ENCODE results near the gene ACSL4.
"Not testable (repeated sequence)": the region's sequence is repeated elsewhere in the genome, so short reads cannot be mapped to it uniquely, and the experiment has no call there.

Gene ACSL4

DNA sequence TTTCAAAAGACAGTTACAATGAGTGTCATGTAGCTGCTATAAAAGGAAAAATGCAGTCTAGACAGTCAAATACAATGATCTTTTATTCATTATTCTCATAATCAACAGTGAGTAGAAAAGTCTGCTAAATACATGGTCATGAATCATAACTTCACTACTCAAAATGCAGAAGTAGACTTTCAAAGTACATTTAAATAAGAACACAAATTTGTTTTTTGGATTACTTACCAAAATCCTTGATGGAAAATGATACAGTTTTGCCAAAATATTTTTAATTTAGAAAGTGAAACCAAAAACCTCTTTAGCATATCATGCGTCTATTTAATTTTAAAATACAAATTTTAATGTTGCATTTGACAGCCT is 4.9 kb downstream of the ACSL4 start:
- no peak for DNase-seq (ENCODE audit: low spot score)

DNA sequence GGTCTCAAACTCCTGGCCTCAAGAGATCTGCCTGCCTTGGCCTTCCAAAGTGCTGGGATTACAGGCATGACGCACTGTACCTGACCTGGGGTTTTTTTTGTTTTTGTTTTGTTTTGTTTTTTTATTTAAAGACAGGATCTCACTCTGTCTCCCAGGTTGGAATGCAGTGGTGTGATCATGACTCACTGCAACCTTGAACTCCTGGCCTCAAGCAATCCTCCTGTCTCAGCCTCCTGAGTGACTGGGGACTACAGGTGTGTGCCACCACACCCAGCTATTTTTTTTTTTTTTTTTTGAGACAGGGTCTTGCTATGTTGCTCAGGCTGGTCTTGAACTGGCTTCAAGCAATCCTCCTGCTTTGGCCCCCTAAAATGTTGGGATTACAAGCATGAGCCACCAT is 8.1 kb downstream of the ACSL4 start:
- not testable (repeated sequence) for DNase-seq (ENCODE audit: low spot score)

DNA sequence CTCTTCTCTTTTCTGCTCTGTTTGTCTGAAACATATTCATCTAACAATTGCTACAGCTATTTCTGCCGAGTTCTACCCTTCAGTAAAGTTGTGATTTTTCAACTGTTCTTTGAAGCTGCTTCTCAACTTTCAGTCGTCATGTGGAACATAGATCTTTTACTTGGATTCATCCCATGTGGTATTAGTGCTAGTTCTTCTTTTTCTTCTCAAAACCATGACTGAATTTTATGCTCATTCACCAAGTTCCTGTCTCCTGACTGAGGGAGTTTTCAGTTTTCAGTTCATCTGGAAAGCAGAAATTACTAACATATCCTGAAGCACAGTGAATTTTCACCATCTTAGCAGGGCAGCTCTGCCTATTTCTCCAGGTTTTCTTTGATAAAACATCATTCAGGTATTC is 12.1 kb downstream of the ACSL4 start:
- DNase-seq (ENCODE audit: low spot score), result no peak

DNA sequence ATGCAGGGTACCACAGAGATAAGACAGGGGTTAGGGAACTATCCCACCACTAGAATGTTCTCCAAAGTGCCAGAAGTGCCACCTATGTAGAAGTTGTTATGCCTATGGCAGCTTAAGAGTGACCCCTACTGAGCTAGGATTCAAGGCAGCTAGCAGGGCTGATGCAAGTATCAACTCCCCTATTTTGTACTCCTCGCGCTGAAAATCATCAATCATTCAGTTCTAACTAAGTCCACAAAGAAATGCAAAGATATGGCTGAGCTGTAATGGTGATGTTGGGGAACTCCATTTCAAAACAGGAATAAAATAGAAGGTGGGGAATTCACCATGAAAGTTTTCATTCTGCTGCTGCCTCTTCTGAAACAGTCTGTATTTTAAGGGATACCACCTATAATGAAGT is 13.8 kb downstream of the ACSL4 start:
- no peak for DNase-seq (ENCODE audit: low spot score)

DNA sequence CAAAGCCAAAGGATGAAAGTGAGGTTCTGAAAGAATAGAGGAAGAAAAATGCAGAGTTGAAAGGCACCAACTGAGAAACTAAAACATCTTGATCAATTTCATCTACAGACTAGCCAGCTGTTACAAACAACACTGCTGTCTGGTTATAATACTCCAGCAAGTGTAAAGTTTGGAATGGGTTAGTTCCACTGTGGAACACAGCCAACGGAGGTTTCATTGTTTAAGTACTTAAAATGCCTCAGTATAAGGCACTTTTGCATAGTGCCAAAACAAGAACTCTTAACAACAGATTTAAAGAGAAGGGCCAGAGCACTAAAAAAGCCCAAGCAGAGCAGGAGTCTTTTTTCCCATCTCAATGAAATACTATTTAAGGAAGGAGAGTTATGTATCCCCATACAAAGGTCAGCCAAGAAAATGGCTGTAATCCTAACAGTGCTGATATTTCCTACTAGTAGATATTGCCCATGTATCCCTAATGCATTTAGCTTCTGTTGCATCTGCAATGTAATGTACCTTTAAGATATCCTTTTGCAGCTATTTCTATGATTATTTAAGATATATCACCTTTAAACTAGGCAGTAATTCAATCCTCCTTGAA is 16.5 kb downstream of the ACSL4 start:
- no peak for DNase-seq (ENCODE audit: low spot score)

DNA sequence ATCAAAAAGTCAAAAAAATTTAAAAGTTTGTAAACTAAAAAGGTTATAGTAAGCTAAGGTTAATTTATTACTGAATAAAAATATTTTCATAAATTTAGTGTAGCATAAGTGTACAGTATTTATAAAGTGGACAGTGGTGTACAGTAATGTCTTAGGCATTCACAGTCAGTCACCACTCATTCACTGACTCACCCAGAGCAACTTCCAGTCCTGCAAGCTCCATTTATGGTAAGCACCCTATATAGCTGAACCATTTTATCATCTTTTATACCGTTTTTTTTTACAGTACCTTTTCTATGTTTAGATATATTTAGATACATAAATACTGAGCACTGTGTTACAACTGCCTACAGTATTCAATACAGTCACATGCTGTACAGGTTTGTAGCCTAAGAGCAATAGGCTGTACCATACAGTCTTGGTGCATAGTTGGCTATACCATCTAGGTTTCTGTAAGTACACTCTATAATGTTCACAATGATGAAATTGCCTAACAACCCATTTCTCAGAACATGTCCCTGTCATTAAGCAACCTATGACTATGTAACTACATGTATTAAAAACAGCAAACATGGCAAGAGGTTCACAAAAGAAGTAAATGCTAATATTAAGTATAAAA is 18.6 kb downstream of the ACSL4 start:
- DNase-seq (ENCODE audit: low spot score), result peak; percentile 4

DNA sequence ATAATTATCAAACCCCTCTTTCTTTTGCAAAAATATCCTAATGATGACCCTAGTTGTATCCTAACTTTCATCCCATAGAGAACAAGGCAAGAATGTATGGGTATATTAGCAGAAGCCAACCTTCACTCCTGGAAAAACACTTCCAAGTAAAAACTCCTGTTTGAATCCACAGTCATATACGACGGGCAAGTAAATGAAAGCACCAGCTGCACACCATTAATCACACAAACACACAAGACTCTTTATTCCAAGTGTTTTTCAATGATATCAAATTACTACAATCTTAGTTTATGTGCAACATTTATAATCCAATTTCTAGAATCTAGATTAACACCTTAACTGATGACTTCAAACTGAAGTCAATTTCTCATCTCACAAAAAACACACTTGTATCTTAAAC is 22.9 kb downstream of the ACSL4 start:
- no peak for DNase-seq (ENCODE audit: low spot score)

DNA sequence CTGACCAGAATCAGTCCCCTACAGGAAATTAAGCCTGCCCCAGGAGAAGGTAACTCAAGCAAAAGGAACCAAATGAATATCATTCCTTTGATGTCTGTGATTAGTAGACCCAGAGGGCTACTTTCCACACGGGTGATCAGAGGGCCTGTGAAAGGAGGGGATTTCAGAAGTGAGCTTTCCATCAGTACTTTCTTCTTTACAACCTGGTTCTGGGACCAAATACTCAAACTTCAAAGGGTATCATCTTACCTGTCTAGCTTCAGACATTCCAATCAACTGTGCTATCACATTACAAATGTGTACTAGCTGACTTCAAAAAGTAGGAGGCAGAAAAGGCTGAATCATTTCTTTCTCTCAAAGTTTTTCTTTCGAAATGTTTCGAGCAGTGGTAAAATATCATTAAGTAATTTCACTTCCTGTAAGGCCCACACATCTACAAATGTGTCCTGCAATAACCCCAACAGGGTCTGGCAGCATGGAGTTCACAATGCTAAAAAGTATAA is 23.9 kb downstream of the ACSL4 start:
- peak; percentile 28 for DNase-seq (ENCODE audit: low spot score)

DNA sequence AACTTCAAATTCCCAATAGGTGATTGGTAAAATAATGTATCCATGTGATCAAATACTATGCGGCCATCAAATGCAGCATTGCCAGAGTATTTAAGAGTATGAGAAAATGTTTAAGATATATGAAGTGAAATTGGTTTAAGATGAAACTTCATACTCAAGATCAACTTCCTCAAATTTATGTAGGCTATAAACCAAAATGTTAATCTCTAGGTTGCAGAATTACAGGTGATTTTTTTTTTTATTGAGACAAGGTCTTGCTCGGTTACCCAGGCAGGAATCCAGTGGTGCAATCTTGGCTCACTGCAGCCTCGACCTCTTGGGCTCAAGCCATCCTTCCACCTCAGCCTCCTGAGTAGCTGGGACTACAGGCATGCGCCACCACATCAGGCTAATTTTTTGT is 25.3 kb downstream of the ACSL4 start:
- no peak for DNase-seq (ENCODE audit: low spot score)

DNA sequence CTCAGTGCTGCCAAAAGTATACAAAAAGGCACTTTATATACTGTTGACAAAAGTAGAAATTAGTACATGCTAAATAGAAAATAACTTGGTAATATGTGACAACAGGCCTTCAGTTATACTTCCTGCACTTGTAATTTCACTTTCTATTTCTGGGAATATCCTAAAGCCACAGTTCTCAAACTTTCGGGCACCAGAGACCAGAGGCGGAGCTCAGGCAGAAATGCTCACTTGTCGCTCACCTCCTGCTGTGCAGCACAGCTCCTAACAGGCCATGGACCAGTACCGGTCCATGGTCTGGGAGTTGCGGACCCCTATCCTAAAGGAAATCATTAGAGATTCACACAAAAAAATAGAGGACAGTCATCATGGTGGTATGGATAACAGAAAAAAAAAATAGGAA is 25.7 kb downstream of the ACSL4 start:
- no peak for DNase-seq (ENCODE audit: low spot score)

DNA sequence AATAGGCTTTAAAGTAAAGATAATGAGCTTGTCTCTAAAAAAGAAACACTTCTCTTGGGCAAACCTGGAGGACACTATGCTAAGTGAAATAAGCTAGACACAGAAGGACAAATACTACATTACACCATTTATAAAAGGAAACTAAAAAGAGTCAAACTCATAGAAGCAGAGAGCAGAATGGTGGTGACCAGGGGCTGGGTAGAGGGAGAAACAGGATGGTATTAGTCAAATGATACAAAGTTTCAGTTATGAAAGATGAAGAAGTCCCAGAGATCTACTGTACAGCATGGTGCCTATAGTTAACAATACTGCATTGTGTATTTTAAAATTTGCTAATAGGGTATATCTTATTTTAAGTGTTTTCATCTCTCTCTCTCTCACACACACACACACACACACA is 28.5 kb downstream of the ACSL4 start:
- no peak for DNase-seq (ENCODE audit: low spot score)

DNA sequence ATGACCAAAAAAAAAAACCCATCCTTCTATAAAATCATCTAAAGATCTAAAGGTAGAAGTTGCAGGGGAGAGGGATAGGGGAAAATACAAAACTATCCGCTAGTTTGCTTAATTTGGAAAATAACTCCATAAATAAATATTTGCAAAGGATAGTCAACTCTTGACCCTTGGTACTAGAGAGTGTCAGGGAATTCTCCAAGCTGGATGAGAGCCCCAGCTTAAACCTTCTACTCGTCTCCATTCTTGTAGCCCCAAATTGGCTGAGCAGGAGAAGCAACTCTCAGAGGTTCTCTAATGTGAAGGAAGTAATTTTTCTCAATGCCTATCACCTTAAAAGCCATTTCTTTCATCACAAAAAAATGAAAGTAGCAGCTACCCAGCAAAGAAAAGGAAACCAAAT is 35.2 kb downstream of the ACSL4 start:
- no peak for DNase-seq (ENCODE audit: low spot score)

DNA sequence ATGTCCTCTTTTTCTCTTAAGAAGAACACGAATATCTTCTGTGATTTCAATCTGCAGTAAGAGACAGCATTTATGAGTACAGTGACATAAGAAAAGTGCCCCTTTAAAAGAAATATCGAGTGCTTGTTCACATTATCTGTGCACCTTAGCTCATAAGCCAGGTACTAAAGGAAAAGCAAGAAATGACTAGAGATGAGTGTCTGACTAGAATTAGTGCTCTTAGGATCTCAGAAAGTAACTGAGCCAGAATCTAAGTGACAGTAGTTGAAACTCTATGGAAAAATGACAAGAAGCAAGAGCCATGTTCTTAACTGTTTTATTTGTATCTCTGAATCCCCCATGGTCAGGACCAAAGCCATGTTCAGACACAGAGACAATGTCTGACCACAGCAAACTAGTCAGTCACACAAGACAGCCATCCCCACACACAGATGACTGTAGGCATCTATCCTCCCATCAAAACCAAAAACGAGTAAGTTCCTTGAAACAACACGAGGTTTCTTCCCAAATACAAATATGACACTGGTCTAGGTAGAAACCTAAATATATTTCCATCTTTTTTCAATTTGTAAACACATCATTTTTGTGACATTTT is 36.8 kb downstream of the ACSL4 start:
- DNase-seq (ENCODE audit: low spot score), result no peak

DNA sequence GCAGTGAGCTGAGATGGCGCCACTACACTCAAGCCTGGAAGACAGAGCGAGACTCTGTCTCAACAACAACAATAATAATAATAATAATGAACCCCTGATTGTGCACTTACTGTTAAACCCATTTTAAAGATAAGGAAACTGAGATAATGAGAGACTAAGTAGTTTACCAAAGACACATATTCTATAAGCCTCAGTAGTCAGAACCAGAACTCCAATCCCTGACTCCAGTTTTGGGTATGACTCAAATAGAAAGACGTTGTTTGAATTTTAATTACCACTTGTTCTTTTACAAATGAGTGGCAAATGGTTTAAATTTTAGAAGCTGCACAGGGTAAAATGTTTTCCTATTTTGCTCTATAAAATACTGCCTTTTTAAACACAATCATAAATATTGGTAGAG is 37.4 kb downstream of the ACSL4 start:
- no peak for DNase-seq (ENCODE audit: low spot score)

DNA sequence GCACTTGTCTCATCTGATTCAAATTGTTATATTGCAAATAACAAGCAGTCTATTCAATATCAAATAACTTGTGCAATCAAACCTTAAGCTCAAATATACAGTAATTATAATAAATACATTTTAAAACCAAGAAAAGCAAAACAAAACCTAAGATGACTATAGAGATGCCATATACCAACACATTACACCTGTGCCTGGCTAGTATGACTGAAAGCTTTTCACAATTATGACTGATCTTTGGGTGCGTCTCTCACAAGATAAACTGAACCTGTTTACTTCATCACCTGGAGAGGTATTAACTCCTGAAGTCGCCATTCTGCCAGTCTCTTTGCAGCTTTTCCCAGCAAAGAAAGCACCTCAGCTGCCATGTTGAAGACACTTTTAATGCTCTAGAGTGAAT is 41.3 kb downstream of the ACSL4 start:
- DNase-seq (ENCODE audit: low spot score), result no peak

DNA sequence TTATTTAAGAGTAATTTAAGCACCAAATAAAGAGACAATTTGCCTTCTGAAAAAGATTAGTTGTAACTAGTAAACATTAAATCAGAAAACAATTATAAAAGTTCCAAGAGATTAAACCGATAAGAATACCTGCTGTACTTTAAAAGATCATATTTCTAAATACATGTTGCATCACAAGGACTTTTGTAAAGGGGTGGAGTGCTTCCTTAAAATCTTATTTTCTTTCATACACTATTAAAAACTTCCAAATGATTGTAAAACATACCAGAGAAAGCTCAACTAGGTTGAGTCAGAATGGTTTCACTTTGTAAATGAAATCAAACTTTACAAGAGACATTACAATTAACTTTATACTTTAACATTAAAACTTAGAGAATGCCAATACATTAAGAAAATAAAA is 41.8 kb downstream of the ACSL4 start:
- DNase-seq (ENCODE audit: low spot score), result no peak

DNA sequence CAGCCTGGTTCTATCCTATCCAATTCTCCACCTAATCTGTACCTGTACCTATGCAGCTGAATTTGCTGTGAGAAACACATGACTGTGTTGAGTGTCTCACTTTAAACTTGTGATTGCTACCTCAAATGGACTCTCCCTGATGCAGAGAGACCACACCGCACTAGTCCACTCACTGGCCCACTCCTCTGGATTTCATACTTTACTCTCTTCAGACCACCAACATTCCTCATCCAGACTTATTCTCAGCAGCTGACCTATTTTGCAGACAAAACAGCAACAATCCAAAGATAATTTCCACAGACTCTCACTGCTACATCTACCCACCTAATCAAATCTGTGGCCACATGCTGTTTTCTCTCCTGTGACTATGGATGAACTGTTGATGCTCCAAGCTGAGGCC is 45.2 kb downstream of the ACSL4 start:
- DNase-seq (ENCODE audit: low spot score), result no peak

DNA sequence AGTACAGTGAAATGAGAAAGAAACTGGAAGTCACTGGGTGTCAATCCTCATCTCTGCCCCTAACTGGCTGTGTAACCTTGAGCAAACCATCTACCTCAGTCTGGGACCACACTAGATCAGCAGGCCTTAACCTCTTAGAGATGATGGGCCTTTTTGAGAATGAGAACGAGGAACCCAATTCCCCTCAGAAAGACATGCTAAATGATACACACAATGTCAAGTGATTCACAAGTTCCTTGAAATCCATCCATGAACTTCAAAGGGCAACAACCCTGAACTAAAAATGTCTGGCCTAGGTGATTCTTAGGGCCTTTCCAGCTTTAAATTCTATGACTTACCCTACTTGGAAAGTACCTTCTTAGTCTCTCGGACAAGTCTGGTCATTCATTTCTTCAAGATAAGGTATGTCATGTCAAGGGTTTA is 47.4 kb downstream of the ACSL4 start:
- DNase-seq (ENCODE audit: low spot score), result no peak

DNA sequence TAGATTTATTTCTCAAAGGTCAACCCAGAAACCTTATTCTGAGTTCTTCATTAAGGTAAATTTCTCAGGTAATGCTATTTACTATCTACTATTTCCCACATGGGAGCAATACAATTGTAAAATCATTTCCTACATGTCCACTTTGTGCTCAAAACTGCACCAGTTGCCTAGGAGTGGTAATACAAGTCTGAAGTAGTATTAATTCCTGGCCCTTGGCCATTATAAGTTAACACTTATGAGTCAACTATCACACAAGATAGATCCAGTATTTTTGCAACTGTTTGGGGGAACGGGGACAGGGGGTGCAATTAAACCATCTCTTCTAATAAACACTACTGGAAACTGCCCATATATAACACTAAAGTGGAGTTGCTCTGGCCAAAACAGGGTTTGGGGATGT is 48.9 kb downstream of the ACSL4 start:
- DNase-seq (ENCODE audit: low spot score), result peak; percentile 4

DNA sequence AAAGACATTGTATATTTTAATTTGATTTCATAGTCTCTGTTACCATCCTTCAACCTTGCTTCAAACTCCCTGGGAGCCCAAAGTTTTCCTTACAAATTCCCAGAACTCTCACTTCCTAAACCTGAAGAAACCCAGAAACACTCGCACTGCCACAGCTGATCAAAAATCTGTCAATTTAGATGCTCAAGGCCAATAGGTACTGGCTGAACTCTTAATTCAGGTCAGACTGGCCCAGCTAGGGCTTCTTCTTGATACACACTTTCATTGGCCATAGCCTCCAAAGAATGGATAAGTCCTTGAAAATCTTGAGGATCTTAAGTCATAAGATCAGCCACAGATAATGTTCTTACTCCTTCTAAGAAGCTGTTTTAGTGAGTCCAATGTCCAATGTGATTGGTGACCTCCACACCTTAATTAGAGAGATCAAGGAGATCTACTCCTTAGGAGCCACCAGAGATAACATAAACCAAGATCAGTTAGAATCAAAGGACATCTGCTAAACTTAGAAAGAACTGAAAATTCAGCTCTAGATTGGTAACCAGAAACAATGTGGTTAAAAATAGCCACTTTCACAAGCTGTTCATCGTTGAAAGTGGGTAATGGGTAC is 51.5 kb downstream of the ACSL4 start:
- DNase-seq (ENCODE audit: low spot score), result no peak

DNA sequence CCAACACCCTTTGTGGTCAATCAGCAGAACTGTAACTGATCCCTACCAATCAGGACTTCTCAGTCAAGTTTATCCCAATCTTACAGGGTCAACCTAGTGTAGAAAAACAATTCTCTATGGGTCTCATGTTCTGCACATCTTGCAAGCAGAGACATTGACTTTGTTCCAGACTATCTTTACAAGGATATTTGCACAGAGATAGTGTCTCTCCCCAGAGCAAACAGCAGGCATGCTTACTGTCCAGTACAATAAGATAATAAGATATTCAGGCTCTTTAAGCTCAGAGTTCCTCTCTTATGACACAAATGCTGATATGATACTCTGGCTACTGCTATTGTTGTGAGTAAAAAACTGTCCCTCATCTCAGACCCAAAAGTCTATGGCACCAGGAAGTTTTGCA is 53.2 kb downstream of the ACSL4 start:
- no peak for DNase-seq (ENCODE audit: low spot score)

DNA sequence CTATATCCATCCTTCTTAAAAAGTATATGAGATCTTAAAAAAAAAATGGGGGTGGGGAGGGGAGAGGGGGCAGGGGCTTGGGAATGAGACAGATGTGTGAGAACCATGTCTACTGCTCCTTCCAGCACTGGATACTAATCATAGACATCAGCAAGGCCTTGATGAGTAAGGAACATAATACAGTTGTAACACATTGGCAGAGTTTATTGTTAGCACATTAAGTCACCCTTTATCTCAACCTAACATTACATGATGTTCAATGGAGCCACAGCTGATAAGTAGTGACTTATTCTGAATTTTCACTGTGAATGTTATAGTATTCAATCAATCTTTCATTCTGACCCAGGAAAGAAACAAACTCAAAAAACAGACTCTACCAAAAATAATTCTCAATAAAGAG is 60.8 kb downstream of the ACSL4 start:
- DNase-seq (ENCODE audit: low spot score), result no peak

DNA sequence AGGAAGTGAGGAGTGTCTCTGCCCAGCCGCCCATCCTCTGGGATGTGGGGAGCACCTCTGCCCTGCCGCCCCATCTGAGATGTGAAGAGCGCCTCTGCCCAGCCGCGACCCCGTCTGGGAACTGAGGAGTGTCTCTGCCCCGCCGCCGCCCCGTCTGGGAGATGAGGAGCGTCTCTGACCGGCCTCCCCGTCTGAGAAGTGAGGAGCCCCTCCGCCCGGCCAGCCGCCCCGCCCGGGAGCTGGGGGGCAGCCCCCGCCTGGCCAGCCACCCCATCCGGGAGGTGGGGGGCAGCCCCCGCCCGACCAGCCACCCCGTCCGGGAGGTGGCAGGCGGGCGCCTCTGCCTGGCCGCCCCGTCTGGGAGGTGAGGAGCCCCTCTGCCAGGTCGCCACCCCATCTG is 61.9 kb downstream of the ACSL4 start:
- not testable (repeated sequence) for DNase-seq (ENCODE audit: low spot score)

DNA sequence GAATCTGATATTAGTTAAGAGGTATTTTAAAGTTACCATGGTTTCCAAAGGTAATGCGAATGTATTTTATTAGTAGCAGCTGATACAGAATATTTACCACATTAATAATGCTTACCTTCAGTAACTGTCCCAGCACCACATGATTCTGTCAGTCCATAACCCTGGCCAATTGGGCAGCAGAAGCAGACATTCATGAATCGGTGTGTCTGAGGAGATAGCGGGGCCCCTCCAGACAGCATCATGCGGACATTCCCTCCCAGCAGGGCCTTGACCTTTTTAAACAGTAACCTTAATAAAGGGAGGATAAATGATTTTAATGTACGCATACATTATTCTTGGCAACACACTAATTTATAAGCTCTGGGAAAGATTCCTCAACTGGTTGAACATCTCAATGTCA is 65.1 kb downstream of the ACSL4 start:
- DNase-seq (ENCODE audit: low spot score), result no peak

Measured in AG20443 (cell line).